GM15510 (cell line): ENCODE results near the gene ZNF446.
A peak's percentile ranks its signal among the peaks of the same experiment; 100 is the strongest.

ENCODE experiments used
- POLR2A ChIP-seq: IDR thresholded peaks from 3 replicates; pipeline ENCODE4 v1.6.1; 2011; ENCODE audit warnings: borderline replicate concordance; ENCODE audit not compliant: insufficient read length; ENCODE audit errors: extremely low read depth

ZNF446 gene

DNA sequence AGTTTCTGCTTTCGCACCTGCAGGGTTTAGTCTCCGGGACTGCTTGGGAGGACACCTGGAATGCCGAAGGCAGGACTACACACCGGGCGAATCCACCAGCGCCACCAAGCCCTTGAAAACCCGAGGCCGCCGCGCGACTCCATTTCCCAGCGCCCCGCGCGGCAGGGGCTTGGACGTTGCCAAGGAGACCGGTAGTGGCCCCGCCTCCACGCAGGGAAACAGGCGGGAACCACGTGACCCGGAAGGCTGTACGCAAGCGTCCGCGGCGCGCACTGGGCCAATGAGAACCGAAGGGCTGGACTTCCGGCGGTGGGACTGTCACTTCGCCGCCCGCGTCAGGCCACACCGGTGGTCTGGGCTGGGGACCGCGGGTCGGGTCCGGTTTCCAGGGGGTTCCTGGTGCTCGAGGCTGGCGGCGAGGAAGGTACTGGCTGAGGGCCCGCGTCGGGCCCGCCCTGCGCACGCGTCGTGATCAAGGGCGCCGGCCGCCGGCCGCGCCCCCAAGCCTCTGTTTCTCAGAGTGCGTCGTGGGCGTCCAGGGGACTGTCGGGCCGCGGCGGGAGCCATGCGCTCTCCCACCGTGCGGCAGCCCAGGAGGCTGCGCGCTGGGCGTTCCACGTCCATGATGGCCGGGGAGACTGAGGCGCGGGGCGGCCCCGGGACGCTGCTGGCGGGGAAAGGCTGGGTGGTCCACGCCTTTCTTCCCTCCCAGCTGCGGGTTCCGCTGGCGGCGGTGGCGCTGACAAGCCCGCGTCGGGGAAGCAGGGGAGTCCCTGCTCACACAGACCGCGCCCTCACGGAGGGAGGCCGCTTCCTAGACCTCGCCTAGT lies 9.2 kb upstream of the ZNF446 start, which contains the start of gene ZNF324:
Gene ZNF324, plus strand, starts transcription at position 321 of the 830 bp plus-strand sequence. CDS start 2,106 bp downstream, outside the sequence.
- TF ChIP-seq POLR2A, result peak; percentile 75

DNA sequence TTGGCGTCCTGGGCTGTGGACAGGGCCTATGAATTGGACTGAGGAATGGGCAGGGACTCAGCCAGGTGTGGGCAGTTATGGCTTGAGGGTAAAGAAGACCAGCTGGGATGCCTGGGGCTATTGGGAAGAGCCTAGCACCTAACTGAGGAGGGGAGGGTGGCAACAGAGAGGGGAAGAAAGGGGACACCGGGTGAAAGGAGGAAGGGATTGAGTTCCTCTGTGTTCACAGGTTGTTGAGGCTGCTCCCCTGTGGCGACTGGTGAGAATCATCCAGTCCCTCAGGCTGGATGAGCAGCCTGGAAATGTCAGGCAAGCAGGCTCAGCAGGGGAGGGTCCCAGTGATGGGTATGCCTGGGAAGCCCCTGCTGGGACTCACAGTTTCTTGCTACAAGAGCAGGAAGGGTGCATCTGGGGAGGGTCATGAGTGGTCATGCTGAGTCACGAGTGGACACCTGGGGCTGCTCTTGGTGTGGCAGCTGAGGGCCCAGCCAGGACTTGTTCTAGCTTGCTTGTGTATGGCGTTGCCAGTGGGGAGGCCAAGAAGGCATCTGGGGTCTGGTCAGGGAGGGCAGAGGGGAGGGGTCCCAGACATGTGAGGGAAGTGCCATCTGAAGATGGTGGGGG lies 7.8 kb upstream of the ZNF446 start:
- no peak for TF ChIP-seq POLR2A

DNA sequence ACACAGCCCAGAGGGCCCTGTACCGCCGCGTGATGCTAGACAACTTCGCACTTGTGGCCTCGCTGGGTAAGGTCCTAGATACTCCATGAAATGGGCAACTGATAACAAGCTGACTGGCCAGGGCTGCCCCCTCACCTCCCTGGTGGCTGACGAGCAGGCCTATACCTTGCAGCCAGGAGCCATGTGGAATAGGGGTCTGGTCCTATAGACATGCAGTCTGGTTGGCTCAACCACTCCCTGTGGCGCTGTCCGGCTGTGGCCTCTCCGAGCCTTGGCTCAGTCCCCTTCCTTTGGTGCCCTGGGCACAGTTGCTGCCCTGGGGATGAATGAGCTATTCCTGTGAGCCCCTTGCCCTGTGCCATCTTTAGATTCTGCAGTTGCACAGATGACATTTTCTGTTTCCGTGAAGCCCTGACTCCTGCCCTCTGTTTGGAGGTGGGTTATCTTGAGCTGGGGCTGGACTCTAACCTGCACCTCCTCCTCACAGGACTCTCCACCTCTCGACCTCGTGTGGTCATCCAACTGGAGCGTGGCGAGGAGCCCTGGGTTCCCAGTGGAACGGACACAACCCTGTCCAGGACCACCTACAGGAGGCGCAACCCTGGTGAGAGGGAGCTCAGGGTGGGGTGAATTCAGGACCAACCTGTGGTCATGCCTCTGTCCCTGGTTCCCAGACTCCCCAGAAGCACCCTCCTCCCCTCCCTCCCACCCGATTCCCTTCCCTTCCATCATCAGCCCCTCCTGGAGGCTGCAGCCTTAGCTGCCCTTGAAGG lies 6.7 kb upstream of the ZNF446 start:
- TF ChIP-seq POLR2A, result no peak

DNA sequence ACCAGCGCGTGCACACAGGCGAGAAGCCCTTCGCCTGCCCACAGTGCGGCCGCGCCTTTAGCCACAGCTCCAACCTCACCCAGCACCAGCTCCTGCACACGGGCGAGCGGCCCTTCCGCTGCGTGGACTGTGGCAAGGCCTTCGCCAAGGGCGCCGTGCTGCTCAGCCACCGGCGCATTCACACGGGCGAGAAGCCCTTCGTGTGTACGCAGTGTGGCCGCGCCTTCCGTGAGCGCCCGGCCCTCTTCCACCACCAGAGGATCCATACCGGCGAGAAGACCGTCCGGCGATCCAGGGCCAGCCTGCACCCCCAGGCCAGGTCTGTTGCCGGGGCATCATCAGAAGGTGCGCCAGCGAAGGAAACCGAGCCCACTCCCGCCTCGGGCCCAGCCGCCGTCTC lies 4.4 kb upstream of the ZNF446 start:
- TF ChIP-seq POLR2A, result no peak

DNA sequence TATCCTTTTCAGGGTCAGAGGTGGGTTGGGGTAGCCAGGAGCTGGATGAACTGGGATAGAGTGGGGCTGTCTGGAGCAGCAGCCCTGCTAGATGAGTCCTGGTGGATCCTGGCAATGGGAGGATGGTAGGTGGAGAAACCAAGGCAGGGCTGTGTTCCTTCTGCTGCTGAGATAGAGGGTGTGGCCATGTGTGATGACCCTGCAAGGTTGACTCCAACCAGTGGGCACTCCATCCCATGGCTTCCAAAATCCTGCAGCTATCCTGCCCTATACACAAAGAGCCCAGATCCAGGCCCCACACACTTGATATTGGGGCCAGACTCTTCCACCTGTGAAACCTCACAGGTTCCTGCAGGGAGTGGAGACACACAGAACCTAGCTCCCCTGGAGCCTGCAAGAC lies 2.4 kb upstream of the ZNF446 start:
- TF ChIP-seq POLR2A, result no peak

DNA sequence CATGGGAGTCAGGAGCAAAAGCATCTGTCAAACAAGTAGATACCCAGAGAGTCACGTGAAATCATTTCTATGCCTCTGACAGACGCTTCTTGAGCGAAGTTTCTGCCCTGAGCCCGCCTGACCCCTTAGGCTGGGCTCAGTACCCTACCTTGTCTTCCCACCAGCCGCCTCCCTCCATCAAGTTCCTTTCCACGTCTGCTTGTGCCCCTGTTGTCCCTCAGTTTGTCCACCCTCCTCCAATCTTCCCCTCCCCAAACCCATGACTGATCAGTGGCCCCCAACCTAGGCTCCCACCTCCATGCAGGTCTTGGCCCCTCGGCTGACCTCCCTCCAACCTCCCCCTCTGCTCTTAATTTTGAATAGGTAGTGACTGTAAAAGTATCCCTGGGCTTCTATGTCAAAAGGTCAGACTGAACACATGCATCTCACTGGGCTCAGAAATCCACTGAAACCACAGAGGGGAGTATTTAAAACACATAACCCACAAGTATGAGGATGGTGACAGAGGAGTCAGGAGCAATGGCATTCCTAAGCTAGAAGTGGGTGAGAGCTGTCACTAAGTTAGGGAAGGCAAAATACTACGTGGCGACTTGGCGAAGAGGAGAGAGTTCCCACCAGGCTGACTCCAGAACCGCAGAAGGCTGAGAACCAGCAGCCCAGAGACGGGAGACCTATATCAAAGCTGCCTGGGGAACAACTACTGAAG lies 1.7 kb upstream of the ZNF446 start:
- TF ChIP-seq POLR2A, result no peak

DNA sequence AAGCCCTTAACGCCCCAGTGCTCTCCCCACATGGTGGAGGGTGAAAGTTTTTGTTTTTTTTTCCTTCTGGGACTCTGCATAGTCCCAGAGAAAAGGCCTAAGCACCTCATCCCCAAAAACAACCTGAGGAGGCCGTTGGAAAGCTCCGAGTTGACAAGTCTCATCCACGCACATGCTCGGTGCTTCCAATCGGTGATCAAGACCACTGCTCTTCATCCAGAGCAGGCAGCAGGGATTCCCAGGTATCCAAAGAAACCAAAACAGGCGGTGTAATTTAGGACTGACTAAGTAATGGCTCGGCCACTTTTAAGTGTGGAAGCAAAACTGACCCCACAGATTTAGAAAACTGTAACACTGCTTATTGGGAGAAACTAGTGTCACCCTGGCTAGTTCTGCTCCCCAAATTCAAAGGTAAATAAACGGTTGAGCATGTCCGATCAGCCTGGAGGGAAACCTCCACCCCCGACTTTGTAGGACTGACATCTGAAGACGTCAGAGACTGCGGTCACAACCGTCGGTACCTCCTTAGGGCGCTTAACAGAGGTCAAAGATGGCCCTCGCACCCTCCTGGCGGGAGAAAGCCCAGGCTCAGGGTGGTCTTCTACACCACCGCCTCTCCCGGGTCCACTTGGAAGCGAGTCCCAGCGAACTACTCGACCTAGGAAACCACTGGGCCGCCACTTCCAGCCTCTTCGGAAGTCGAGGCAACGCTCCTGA lies 997 bp upstream of the ZNF446 start:
- no peak for TF ChIP-seq POLR2A

DNA sequence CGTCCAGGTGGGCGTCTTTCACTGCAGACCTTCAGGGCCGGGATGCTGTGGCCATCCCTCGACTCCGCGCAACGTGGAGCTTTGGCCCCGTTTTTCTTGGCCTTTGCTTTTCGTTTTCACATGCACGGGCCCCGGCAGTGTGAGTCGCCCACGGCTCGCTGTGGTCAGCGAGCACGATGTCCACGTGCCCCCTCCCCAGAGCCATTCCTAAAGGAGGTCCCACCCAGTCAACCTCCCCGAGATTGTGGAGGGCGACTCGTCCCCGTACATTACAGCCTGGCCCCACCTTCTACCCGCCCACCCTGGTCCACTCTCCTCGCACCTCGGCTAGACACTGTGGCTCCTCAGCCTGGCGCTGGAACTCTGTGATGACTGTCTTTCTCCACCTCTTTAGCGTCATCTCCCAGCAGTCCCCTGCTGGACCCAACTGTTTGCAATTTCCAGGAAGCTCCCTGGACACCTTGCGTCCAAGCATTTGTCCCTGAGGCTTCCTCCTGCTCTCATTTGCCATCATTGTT lies 405 bp downstream of the ZNF446 start:
- TF ChIP-seq POLR2A, result no peak

DNA sequence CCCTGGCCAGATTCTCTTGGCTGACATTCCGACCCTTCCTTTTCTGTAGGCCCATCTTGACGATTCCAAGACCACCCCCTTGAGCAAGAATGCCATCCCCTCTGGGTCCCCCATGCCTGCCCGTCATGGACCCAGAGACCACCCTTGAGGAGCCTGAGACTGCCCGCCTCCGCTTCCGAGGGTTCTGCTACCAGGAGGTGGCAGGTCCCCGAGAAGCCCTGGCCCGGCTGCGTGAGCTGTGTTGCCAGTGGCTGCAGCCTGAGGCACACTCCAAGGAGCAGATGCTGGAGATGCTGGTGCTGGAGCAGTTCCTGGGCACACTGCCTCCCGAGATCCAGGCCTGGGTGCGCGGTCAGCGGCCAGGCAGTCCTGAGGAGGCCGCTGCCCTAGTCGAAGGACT lies 978 bp downstream of the ZNF446 start:
- TF ChIP-seq POLR2A, result no peak

DNA sequence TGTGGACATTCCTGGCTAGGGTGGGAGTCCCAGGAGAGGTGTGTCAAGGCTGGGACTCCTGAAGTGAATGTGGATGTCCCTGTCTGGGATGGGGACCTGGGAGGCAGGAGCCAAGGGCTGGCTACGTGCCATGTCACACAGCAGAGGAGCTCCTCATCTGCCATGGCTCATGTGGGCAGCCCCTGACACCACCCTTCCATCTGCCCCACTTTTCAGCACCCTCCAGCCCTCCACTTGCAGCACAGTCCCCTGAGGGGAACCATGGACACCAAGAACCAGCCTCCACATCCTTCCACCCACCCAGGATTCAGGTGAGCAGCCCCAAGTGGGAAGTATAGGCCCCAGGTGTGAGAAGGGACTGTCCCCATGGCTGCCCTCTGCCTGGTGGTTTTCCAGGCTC lies 1.7 kb downstream of the ZNF446 start:
- no peak for TF ChIP-seq POLR2A

DNA sequence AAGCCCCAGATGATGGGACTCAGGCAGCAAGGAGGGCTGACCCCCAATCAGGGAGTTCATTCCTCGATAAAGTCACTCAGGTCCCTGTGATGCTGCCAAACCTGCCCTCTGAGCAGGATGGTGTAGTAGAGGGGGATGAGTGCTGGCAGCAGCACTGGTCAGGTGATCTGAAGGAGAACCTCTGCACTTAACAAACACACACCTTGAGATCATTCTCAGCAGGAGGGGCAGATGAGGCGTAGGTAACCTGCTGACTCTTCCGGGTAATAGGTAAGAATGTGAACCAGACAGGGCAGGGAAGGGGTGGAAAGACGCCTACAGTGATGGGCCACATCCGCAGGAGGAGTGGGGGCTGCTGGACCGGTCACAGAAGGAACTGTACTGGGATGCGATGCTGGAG lies 3.2 kb downstream of the ZNF446 start:
- no peak for TF ChIP-seq POLR2A

DNA sequence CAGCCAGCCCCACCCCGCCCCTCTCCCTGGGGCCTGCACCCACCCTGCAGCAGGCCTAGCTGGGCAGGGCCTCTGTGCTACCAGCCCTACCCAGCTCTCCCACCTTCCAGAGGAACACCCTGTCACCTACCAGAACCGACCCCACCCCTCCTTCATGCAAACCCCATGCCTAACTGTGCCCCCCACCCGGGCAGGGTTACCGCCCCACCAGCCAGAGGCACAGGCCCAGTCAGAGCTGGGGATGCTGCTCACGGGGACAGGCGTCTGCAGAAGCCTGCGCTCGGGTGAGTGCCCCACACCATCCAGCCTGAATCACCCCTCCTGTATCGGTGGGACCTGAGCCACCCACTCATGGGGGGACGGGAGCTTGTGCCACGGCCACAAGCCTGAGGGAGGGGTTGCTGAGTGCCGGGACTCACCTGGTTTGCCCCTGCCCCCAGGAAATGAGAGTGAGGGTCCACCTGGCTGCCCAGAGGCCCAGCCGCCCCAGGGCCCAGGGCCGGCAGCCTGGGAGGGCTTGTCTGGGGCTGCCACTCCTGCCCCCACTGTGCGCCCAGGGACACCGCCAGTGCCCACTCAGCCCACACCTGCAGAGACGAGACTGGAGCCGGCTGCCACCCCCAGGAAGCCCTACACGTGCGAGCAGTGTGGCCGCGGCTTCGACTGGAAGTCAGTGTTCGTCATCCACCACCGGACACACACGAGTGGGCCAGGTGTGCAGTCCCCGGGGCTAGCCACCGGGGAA lies 3.8 kb downstream of the ZNF446 start:
- no peak for TF ChIP-seq POLR2A

DNA sequence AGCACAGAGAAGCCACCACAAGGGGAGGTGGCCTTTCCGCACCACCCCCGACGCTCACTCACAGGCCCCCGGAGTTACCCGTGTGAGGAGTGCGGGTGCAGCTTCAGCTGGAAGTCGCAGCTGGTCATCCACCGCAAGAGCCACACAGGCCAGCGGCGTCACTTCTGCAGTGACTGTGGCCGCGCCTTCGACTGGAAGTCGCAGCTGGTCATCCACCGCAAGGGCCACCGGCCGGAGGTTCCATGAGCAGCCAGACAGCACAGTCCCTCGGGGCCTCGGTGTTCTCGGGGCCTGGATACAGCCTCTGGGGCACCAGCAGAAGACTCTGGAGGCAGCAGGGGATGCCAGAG lies 4.3 kb downstream of the ZNF446 start:
- no peak for TF ChIP-seq POLR2A
